Kidney glomerular epithelial cell (primary cell): ENCODE measurements around the gene JSRP1.

Source experiments
- DNase-seq: peaks from one replicate; lab custom pipeline; 2025; lab: John Stamatoyannopoulos, UW

The JSRP1 gene

DNA sequence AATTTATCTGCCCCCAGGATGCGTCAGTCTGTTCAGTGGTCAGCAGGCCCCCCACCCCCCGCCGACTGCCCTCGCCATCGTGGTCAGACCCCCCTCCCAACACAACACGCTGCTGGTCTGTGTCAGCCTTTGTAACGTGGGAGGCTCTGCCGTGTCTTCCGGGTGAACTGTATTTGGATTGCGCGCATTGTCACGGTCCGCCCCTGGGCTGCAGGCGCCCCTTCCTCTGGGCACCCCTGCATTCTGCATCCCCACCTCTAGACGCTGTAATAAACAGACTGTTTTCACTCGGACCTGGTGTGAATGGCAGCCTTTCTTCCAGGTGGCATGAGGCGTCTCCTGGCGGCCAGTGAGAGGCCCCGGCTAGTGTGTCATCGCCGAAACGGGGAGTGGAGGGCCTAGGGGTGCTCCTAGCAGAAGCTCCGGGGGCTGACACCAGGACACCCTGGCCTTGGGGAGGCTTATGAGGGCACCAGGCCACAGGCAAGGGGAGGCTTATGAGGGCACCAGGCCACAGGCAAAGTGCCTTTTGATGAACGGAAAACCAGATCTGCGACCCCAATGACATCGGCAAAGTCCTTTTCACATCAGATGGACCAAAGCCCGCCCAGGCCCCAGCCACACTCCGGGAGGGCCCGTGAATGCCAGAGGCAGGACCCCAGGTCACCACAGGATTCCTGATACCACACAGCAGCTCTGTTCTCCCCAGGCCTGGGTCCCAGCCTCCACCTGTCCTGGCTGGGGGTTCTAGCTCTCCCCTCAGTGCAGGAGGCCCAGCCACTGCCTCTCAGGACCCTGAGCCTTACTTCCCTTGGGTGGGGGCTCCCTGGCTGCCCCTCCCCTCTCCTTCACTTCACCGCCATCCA lies 23.7 kb downstream of the JSRP1 start:
- DNase-seq = no peak

DNA sequence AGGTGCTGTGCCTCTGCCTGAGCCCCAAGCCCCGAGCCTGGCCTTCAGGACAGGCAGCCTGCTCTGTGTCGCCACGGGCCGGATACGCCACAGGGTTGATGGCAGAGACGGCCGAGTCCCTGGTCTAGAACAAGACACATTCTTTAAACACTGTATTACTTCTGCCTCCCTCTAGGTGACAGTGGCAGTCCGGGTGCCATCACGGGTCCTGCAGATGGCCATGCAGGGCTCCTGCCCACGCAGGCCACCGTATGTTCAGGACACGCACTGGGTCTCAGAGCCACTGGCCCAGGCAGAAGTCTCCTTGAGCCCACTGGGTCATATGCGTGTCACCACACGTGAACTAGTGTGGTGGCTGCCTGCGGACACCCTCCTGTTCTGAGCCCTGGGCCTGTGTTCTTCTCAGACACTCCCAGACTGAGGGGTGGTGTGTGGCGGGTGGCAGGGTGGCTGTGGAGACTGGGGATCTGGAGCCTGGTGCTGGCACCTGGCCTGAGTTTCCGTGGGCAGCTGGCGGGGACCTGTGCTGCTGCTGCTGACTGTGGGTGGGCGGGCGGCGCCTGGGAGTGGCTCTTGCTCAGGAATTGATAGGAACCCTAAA lies 24.5 kb downstream of the JSRP1 start:
- DNase-seq = no peak

DNA sequence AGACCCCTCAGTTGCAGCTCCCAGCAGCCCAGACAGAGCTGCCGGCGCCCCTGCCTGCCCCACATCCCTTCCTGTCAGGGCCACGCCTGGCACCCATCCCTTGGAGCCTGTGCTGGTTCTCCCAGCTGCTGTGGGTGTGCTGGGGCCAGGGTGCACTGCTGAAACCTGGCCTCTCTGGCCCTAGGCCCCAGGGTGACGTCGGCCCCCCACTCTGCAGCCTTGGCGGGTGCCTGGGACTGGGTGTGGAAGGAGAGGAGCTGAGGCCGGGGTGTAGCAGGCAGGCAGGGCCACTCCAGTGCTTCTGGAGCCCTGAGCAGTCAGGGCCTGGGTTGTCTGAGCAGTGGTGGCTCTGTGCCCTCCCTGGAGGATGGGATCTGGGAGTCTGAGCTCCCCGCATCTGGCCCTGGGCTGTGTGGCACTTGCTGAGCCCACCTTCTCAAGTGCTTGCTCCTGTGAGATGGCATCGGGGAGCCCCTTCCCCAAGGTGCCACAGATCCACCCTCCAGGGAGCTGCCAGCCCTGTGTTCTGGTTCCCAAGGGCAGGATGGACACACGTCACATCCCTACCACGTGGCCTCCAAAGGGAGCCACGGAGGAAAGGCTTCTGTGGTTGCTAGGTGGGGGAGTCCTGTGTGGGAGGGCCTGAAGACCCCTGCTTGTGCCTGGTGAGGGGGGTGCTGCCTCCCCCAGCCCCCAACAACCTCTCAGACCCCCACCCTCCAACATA lies 25.2 kb downstream of the JSRP1 start:
- no peak for DNase-seq

DNA sequence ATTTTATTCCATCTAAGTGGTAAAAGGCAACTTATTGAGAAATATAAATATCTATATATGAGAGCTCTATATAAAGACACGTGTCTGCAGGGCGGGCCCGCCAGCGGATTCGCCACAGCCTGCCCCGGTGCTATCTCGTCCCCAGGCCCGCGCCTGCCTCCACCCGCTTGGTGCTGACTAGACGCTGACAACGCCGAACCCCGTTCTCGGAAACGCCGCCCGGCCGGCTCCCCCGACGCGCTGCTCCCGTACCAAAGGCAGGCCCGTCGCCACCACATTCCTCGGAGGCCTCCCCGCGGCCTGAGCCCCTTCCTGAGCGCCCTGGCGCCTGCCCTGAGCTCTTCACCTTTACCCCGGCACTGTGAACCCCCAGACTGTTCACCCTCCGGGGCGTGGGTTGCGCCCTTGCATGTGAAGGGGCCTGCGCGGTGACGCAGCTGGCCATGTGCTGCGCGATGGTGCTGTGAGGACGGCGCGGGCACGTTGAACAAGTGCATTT lies 26.1 kb downstream of the JSRP1 start:
- no peak for DNase-seq

DNA sequence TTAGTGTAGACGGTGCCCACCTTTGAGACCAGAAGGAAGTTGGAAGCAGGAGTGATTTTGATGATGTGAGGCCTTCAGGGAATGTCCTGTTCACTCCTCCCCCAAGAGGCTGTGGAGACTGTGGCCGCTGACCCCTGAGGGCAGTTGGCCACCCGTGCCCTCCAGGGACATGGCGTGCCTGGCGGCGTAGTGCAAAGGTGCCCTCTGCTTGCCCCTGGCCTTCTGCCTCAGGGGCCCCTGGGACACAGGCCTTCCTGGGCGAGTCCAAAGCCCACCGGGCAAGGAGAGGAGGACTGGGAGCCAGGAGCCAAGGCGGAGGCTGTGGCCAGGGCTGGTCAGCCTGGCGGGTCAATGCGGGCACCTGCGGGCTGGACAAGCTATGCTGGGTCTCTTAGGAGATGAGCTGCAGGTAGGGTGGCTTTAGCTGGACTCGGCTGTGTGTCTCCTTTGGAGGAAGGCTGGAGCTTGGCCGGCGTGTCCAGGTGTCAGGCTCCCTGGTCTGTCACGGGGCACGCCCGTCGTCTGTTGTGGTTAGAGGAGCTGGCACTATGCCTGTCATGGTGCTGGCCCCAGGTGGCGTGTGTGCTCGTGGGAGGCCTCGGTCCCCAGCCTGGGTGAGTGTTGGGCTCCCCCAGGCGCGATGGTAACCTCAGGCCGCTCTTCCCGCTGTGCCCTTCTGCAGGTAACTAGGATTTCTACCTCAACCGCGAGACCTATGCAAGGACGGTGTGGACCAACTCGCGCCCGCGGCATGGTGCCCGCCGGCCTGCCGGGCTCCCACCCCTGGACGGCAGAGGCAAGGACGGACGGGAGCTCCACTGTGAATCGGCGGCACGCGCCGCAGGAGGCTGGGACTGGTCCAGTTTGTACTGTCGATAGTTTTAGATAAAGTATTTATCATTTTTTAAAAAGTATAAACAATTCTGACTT lies 26.8 kb downstream of the JSRP1 start:
- DNase-seq = no peak

DNA sequence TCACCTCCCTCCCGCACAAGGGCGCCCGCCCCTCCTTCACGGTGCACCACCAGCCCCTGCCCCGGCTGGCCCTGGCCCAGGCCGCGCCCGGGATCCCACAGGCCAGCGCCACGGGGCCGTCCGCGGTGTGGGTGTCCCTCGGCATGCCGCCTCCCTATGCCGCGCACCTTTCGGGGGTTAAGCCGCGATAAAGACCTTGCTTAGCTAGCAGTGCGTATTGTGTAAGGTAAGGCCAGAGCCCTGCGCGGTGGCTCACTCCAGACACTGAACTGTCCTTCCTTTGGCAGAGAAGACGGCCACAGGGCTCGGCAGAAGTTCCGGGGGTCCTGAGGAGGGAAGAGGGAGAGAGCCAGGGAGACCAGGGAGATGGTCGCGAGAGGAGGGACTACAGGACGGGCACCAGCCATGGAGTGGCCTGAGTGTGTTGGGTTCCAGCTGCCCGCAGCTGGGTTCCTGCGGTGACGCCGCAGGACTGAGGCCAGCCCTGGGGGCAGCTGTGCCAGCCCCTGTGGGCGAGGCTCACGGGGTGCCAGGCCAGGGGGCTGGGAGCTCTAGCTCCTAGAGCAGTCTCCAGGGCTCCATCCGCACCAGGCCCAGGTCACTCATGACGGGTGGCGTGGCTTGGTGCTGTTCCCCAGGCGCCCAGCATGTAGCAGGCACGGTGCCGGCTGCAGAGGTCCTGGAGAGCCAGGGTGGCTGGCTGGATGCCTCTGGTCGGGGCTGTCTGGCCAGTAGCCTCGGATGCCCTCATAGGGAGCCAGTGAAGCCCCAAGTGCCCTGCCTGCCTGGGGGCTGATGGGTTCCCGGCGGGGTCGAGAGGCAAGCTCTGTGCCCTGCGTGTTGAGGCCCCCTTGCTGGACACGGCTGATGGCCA lies 27.8 kb downstream of the JSRP1 start:
- no peak for DNase-seq

DNA sequence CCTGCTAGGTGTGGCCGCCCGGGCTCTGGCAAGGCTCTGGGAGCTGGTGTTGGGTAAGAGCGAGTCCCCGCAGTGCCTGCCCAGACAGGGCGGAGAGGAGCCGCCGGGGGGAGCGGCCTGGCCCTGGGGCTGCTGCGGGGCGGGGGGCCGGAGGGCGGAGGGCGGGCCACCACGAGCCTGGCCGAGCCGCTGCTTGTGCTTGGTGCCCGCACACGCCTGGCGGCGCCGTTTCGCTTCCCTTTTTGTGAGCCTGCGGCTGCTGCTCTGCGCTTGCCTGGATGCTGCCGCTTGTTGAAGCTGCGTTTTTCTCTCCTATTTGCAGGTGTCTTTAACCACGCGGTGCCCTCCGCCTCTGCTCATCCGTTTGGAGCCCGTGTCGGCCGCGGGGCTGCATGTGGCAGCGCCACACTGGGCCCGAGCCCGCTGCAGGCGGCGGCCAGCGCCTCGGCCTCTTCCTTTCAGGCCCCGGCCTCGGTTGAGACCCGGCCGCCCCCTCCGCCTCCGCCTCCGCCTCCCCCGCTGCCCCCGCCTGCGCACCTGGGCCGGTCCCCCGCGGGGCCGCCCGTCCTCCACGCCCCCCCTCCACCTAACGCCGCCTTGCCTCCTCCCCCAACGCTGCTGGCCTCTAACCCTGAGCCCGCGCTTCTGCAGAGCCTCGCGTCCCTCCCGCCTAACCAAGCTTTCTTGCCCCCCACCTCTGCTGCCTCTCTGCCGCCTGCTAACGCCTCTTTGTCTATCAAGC lies 28.6 kb downstream of the JSRP1 start:
- DNase-seq = no peak

DNA sequence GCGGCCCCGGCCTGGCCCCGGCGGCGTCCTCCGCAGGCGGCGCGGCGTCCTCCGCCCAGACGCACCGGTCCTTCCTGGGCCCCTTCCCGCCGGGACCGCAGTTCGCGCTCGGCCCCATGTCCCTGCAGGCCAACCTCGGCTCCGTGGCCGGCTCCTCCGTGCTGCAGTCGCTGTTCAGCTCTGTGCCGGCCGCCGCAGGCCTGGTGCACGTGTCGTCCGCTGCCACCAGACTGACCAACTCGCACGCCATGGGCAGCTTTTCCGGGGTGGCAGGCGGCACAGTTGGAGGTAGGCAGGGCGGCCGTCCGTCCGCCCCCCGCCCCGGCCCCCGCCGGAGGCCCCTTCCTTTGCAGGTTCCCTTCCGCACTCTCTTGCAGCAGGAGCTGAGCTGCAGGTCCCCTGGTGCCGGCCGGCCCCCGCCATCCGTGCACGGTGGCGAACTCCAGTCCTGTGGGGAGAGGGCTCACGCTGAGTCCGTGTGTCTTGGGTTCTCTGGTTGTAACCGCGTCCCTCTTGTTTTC lies 29.3 kb downstream of the JSRP1 start:
- DNase-seq = no peak

DNA sequence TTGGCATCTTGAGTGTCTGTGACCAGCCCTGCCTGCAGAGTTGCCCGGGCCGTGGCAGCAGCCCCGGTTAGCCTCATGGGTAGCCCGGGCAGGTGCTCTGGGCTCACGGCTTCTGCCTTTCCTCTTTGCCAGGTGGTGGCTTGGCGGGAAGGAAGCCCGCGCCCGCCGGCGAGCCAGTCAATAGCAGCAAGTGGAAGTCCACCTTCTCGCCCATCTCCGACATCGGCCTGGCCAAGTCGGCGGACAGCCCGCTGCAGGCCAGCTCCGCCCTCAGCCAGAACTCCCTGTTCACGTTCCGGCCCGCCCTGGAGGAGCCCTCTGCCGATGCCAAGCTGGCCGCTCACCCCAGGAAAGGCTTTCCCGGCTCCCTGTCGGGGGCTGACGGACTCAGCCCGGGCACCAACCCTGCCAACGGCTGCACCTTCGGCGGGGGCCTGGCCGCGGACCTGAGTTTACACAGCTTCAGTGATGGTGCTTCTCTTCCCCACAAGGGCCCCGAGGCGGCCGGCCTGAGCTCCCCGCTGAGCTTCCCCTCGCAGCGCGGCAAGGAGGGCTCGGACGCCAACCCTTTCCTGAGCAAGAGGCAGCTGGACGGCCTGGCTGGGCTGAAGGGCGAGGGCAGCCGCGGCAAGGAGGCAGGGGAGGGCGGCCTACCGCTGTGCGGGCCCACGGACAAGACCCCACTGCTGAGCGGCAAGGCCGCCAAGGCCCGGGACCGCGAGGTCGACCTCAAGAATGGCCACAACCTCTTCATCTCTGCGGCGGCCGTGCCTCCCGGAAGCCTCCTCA lies 30.0 kb downstream of the JSRP1 start:
- no peak for DNase-seq

DNA sequence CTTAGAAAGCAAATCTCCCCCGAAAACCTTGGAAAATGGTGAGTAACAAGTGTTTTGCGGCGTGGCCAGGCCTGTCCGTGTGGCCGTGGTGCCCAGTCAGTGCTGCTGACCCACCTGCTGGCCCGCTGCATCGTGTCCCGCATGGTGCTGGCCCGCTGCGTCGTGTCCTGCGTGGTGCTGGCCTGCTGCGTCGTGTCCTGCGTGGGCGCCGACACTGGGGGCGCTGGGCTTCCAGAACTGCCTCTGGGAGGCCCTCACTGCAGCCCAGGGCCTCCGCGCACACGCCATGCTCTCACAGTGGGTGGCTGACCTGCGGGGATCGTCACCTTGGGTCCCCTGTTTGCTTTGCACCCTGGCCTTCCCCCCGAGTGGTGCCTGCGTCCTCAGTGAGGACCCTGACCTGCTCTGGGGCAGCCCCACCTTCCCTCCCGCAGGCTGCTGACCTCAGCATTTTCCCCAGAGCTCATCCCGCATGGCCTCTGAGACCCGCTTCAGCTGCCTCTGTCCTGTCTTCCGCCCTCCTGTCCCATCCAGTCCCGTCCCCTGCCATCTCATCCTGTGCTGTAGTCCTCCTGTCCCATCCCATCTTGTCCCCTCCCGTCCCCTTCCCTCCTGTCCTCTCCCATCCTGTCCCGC lies 30.7 kb downstream of the JSRP1 start:
- DNase-seq = no peak

DNA sequence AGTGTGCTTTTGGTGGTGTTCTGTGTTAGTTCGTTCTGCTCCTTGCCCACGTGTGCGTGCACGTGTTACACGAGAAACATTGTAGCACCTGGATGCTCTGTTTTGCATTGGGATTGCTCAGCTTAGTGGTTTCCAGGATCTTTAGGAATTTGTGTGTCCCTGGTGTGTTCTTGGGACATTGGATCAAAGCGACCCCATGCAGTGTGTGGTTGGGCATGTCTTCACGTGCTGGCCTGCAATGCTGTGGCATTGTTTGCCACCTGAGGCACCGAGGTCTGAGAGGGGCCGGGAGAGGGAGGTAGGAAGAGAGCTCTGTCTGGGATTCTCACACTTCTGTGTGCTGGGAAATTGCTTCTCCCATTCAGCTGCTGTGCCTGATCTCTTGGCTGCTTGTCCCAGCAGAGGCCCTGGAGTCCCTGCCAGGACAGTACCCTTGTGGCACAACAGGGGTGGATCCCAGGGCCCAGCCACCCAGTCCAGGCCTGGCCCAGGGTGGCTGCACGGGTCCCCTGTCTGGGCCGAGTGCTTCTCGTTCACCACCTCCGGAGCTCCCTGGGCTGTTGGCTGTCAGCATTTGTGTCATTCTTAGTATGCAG lies 31.4 kb downstream of the JSRP1 start:
- no peak for DNase-seq

DNA sequence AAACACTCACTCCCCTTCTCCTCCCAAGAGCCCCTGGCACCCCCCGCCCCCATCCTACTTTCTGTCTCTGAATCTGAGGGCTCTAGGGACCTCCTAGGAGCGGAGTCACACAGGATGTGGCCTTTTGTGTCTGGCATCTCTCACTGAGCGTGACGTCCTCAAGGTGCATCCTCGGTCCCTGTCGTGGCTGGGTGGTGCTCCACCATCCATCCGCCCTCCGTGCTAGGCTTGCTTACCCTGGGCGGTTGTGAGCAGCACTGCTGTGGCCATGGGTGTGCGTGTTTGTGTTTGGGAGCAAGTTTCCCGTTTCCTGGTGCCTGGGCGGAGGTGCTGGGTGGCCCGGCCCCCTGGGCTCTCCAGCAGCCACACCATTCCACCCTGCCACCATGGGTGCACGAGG lies 32.3 kb downstream of the JSRP1 start:
- no peak for DNase-seq

DNA sequence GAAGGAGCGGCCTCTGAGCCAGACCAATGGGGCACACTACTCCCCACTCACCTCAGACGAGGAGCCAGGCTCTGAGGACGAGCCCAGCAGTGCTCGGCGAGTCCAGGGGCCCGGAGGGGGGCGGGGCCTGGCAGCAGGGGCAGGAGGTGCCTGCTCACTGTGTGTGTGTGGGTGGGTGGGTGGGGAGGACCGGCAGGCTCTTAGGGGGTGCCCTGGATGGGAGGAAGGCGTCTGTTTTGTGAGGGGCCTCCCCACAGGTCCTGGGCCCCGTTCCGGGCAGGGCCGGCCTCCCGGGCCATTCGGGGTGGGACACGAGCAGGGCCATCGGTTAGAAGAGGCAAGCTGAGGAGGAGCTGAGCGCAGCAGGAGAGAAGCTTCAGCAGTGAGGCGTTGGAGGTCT lies 32.8 kb downstream of the JSRP1 start:
- DNase-seq = no peak

DNA sequence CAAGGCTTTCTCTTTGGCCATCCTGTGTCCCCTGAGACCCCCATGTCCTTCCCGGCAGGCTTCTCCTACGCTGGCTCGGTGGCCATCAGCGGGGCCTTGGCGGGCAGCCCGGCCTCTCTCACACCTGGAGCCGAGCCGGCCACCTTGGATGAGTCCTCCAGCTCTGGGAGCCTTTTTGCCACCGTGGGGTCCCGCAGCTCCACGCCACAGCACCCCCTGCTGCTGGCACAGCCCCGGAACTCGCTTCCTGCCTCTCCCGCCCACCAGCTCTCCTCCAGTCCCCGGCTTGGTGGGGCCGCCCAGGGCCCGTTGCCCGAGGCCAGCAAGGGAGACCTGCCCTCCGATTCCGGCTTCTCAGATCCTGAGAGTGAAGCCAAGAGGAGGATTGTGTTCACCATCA lies 34.3 kb downstream of the JSRP1 start:
- no peak for DNase-seq

DNA sequence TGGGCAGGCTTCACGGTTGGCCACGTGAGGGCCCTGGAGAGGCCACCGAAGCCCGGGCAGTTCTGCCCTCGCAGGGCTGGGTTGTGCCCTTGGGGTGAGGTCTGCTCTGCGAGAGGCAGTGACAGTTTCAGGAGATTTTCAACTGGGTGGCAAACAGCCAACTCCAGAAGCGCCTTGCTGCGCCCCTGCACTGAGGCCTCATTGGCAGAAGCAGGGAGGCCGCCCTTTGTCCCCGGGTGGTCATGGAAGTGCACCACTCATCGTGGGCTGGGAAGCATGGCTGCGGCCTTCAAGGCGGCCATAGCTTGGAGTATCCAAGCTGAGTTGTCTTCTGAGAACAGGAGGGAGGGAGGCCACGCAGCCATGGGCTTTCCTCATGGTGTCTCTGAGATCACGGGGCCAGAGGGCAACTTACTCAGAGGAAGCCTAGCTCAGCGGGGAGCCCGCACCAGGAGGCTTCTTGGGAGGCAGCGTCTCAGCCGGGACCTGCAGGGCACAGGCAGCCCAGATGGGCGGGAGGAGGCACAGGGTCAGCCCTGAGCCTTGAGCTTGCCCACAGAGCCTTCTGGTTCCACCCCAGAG lies 34.9 kb downstream of the JSRP1 start:
- no peak for DNase-seq

DNA sequence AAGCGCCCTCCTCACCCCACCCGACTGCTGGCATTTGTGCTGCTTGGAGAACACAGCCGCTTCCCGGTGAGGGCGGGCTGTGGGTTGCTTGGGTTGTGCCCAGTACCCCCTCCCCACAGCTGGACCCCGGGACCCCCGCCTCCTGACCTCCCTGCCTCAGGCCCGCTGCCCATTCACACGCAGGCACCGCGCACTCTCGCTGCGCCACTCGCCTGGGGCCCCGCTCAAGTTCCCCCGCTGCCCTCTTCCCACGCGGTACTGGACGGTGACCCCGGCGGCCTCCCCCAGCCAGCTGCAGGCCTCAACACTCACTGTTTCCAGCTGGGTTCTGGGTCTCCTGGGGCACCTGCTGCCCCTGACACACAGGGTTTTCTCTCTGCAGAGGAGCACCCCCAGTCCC lies 36.5 kb downstream of the JSRP1 start:
- DNase-seq = no peak

DNA sequence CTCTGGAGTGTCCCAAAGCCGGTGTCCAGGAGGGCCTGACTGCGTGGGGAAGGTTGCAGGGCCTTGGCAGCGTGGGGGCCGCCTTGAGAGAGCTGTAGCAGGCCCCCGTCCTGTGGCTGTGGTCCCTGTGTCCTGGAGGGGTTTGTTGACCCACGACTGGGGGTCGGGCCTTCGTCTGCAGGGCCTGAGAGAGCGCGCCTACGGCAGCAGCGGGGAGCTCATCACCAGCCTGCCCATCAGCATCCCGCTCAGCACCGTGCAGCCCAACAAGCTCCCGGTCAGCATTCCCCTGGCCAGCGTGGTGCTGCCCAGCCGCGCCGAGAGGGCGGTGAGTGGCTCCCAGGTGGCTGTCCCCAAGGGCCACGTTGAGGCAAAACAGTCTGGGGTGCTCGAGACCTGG lies 38.6 kb downstream of the JSRP1 start:
- DNase-seq = no peak
